ENCODE results near the gene ZBTB3. TPM values are rescaled to one million over a fixed set of nuclear protein-coding genes. Genes with fewer than 3 reads are reported as not detected.
"Not testable (repeated sequence)": the region's sequence is repeated elsewhere in the genome, so short reads cannot be mapped to it uniquely, and the experiment has no call there.

The ZBTB3 gene
- total RNA-seq, 2 donors from 2014 or later, result 14.8 to 19.1 TPM

DNA sequence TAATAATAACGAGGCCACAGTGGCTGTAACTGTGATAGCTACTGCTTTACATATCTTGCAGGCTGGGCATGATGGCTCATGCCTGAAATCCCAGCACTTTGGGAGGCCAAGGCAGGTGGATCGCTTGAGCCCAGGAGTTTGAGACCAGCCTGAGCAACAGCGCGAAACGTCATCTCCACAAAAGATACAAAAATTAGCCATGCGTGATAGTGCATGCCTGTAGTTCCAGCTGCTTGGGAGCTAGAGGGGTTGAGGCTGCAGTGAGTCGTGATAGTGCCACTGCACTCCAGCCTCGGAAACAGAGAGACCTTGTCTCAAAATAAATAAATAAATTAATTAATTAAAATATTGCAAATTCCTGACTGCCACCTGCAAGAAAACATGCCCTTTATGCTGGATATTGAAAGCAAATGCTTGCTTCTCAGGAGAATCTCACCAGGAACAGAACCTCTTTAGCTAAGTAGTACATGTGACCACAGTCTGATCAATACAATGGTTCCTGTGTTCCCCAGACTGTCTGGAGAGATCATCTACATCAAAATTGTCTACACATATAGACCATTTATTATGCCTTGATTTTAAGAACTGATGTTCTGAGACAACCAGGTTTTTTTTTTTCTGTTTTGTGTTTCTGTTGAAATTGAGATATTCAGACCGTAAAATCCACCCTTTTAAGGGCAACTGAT lies 6.3 kb downstream of the ZBTB3 start:
- Histone ChIP-seq H3K27ac (no peak overlapping the region), H3K36me3 (no peaks in the 10 kb centered on the region), H3K9me3 (no peaks in the 10 kb centered on the region), H3K27me3 (replicated peaks; ENCODE audit: insufficient read depth) (no peaks in the 10 kb centered on the region), H3K4me3 (no peak overlapping the region), H3K4me1 (replicated peaks) (no peaks in the 10 kb centered on the region)
- WGBS, result 68% methylated on average over 9 of the region's 9 CpGs
- intact Hi-C loops (cut with DNase I), result no loop called here
- DNase-seq (ENCODE audit: low spot score), result no peak
- TF ChIP-seq, protein P1, sequence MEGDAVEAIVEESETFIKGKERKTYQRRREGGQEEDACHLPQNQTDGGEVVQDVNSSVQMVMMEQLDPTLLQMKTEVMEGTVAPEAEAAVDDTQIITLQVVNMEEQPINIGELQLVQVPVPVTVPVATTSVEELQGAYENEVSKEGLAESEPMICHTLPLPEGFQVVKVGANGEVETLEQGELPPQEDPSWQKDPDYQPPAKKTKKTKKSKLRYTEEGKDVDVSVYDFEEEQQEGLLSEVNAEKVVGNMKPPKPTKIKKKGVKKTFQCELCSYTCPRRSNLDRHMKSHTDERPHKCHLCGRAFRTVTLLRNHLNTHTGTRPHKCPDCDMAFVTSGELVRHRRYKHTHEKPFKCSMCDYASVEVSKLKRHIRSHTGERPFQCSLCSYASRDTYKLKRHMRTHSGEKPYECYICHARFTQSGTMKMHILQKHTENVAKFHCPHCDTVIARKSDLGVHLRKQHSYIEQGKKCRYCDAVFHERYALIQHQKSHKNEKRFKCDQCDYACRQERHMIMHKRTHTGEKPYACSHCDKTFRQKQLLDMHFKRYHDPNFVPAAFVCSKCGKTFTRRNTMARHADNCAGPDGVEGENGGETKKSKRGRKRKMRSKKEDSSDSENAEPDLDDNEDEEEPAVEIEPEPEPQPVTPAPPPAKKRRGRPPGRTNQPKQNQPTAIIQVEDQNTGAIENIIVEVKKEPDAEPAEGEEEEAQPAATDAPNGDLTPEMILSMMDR (IDR thresholded peaks at IDR 0.05), result no peak
- no peak for TF ChIP-seq POLR2AphosphoS5 (IDR thresholded peaks at IDR 0.05)
- TF ChIP-seq POLR2A (IDR thresholded peaks at IDR 0.05), result no peak

DNA sequence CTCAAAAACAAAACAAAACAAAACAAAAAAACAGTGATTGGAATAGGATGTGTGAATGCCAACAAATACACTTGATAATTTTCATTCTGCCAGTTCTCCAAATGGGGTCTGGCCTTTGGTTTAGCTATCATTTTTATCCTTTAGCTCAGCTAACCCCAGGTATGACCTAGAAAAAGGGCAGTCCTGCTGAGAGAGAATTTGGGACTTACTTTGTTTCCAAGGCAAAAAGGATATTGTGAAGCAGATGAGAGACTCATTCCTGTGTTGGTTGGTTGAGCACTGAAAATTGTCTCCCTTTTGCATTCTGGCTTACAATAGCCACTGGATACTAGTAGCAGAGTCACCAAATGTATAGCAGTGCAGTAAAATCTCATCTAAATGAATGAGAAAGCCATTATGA lies 16.8 kb downstream of the ZBTB3 start:
- Histone ChIP-seq H3K36me3 (peaks cover 0 to 3% of the 10 kb centered on the region in 2 donors), H3K9me3 (no peaks in the 10 kb centered on the region), H3K27ac (no peak overlapping the region), H3K27me3 (replicated peaks; ENCODE audit: insufficient read depth) (no peaks in the 10 kb centered on the region), H3K4me3 (no peak overlapping the region), H3K4me1 (replicated peaks) (no peaks in the 10 kb centered on the region)
- intact Hi-C loops (cut with DNase I), result no loop called here
- TF ChIP-seq, protein P1 (IDR thresholded peaks at IDR 0.05), result no peak
- TF ChIP-seq POLR2AphosphoS5 (IDR thresholded peaks at IDR 0.05), result no peak
- no peak for TF ChIP-seq POLR2A (IDR thresholded peaks at IDR 0.05)
- no peak for DNase-seq (ENCODE audit: low spot score)

DNA sequence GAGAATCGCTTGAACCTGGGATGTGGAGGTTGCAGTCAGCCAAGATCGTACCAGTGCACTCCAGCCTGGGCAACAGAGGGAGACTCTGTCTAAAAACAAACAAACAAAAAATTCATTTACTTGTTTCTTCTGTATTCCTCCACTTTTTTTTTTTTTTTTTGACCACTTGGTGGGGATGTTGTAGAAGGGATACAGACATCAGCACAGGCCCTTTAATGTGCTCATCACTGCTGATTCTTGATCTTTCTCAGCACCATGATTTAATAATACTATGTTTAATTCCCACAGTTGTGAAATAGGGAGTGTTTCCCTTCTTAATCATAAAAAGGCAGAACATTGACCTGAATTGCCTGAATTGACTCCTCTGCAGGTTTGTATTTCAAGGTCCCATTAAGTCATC lies 21.1 kb downstream of the ZBTB3 start:
- Histone ChIP-seq H3K27ac (no peak overlapping the region), H3K4me3 (no peak overlapping the region), H3K27me3 (replicated peaks; ENCODE audit: insufficient read depth) (no peaks in the 10 kb centered on the region), H3K36me3 (no peaks in the 10 kb centered on the region), H3K4me1 (replicated peaks) (peaks cover 9% of the 10 kb centered on the region), H3K9me3 (no peaks in the 10 kb centered on the region)
- TF ChIP-seq, protein P1 (IDR thresholded peaks at IDR 0.05), result no peak
- TF ChIP-seq POLR2AphosphoS5 (IDR thresholded peaks at IDR 0.05), result no peak
- WGBS, result 68% methylated on average over 2 of the region's 2 CpGs
- DNase-seq (ENCODE audit: low spot score), result no peak
- intact Hi-C loops (cut with DNase I), result no loop called here

DNA sequence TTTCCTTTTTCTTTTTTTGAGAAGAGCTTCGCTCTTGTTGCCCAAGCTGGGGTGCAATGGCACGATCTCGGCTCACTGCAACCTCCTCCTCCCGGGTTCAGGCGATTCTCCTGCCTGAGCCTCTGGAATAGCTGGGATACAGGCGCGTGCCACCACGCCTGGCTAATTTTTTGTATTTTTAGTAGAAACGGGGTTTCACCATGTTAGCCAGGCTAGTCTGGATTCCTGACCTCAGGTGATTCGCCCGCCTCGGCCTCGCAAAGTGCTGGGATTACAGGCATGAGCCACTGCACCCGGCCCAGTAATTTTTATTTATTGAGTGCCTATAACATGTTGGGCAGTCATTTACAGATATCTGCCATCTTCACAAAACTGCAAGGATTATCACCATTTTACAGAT lies 23.9 kb downstream of the ZBTB3 start:
- H3K9me3 ChIP-seq; H3K27me3 ChIP-seq (replicated peaks; ENCODE audit: insufficient read depth); intact Hi-C loops (cut with DNase I); H3K4me1 ChIP-seq (replicated peaks); H3K27ac ChIP-seq; H3K36me3 ChIP-seq; DNase-seq (ENCODE audit: low spot score): not testable (repeated sequence)
- peak overlapping the region; percentile 5 to 79 for H3K4me3 ChIP-seq
- WGBS, result 71% methylated on average over 14 of the region's 14 CpGs

DNA sequence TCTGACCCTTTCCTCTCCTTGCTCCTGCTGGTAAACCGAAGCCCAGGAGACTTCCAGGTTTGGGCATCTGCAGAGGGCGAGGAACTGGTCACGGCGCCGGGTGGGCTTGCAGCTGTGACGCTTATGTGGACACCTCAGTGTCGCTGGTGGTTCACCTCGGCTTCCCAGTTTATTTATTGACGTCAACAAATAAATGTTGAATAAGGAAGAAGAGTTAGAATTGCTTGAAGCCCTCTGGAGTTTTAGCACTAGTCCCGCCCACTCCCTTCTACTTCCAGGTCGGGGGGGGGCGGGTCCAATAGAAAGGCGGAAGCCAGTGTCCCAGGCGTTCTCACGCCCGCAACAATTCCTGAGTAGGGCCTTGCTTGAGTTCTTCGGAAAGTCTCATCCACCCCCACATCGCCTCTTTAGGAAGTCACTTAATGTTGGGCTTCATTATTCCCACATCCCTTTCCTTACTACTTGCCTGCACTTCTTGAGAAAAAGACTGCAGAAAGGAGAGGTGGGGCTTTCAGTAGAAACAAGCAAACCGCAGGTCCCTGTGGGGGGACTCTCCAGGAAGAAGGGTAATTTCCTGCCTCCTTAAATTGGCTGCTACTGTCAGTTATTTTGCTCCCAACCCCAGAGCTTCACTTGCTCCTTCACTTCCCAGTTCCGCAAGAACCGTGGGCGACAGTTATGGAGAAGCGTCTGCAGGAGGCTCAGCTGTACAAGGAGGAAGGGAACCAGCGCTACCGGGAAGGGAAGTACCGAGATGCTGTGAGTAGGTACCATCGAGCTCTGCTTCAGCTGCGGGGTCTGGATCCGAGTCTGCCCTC lies 25.6 kb downstream of the ZBTB3 start, which contains the start of gene TTC9C:
Gene TTC9C, plus strand, starts transcription at position 316 of the 818 bp plus-strand sequence. Its CDS starts 363 bp downstream, at position 679.
- peak within 1 kb of the TSS; percentile 79 to 90 for H3K4me3 ChIP-seq
- H3K9me3 ChIP-seq, result no peaks in the 10 kb centered on the region
- DNase-seq (ENCODE audit: low spot score), result peak; percentile 89
- H3K27me3 ChIP-seq (replicated peaks; ENCODE audit: insufficient read depth), result no peaks in the 10 kb centered on the region
- H3K4me1 ChIP-seq (replicated peaks), result peaks cover 9% of the 10 kb centered on the region
- WGBS, result under 1% methylated on average over 29 of the region's 29 CpGs
- H3K36me3 ChIP-seq, result no peaks in the 10 kb centered on the region
- intact Hi-C loops (cut with DNase I), result loop anchor here (5.0 kb wide), 1 partner anchor 34 kb away; the partner anchor contains the start of gene POLR2G
- TF ChIP-seq POLR2A (IDR thresholded peaks at IDR 0.05), result peak; percentile 66
- TF ChIP-seq POLR2AphosphoS5 (IDR thresholded peaks at IDR 0.05), result peak; percentile 87
- TF ChIP-seq, protein P1 (IDR thresholded peaks at IDR 0.05), result no peak
- peak within 1 kb of the TSS; percentile 89 to 97 for H3K27ac ChIP-seq
